ENCODE results near the gene PRAME.
"Not testable (repeated sequence)": the region's sequence is repeated elsewhere in the genome, so short reads cannot be mapped to it uniquely, and the experiment has no call there.

The PRAME gene, protein sequence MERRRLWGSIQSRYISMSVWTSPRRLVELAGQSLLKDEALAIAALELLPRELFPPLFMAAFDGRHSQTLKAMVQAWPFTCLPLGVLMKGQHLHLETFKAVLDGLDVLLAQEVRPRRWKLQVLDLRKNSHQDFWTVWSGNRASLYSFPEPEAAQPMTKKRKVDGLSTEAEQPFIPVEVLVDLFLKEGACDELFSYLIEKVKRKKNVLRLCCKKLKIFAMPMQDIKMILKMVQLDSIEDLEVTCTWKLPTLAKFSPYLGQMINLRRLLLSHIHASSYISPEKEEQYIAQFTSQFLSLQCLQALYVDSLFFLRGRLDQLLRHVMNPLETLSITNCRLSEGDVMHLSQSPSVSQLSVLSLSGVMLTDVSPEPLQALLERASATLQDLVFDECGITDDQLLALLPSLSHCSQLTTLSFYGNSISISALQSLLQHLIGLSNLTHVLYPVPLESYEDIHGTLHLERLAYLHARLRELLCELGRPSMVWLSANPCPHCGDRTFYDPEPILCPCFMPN

DNA sequence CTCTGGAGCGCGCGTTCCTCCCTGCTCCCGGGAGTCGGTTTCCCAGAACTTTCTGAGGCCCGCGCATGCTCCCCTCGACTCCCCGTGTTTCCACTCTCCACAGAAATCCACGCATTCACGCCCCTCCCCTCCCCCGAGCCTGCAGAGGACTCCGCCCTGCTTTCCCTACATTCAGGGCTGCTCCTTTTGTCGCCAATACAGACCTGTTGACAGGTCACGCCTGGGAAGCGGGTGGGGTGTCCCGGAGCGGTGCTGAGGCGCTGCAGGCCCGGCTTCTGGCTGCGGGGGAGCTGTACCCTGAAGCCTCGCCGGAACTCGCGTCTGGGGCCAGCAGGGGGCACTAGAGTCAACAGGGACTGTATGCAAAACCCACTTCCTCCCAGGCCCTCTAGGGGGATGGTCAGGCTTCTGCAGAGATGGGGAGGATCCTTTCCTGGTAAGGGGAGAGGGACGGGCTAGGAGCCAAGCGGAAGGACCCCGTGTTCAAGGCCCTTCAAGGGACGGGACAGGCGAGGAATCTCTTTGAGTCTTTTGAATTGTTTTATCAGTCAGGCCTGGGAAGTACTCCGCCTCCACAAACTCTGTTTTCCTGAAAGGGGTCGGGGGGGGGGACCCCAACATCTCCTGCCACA, at the start of gene PRAME:
Gene PRAME, minus strand, starts transcription at position 294 of the 632 bp plus-strand sequence. CDS start 2,433 bp downstream, outside the sequence.
- peak; percentile 93 for DNase-seq (ENCODE audit: low spot score)

DNA sequence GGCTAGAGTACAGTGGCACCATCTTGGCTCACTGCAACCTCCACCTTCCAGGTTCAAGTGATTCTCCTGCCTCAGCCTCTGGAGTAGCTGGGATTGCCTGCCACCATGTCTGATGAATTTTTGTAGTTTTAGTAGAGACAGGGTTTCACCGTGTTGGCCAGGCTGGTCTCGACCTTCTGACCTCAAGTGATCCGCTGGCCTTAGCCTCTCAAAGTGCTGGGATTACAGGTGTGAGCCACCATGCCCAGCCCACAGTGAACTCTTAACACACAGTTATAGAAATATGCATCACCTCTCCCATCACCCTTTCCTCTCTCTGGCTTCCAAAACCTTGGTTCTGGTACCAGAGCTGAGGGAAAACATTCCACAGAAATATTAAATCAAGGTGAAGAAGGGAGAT, 49.0 kb upstream of the PRAME start:
- not testable (repeated sequence) for DNase-seq (ENCODE audit: low spot score)

DNA sequence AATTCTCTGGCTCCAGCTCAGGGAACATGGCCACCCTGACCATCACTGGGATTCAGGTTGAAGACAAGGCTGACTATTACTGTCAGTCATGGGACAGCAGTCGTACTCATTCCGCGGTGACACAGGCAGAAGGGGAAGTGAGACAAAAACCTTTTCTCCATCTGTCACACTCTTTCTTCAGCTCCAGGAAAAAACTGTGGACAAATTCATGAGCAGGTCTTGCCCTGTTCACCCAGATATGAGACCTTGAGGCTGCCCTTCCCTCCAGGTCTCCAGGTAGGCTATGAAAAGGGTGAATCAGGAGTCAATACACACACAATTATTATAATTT, 46.0 kb upstream of the PRAME start:
- no peak for DNase-seq (ENCODE audit: low spot score)

DNA sequence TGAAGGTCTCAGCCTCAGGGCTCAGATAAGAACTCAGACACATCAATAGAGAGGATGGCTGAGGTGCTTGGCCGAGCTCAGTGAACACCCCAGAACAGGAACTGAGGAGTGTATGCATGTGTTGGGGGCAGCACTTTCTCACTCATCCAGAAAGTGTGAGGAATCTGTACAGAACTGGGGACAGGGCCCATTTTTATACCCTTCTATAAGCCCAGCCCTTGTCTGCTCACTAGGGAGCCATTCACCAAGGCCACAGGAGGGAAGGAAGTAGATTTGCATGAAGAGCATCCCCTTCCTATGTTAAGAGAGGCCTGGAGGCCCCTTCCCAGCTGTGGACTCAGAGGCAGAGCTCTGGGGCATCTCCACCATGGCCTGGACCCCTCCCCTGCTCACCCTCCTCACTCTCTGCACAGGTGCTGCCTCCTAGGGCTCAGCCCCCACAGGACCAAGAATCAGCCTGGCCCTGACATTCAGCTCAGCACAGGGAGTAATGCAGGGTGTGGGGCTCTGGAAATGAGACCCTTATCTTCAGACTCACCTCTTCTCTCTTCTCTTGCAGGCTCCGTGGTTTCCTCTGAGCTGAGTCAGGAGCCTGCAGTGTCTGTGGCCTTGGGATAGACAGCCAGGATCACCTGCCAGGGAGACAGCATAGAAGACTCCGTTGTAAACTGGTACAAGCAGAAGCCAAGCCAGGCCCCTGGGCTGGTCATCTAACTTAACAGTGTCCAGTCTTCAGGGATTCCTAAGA, 45.4 kb upstream of the PRAME start:
- no peak for DNase-seq (ENCODE audit: low spot score)

DNA sequence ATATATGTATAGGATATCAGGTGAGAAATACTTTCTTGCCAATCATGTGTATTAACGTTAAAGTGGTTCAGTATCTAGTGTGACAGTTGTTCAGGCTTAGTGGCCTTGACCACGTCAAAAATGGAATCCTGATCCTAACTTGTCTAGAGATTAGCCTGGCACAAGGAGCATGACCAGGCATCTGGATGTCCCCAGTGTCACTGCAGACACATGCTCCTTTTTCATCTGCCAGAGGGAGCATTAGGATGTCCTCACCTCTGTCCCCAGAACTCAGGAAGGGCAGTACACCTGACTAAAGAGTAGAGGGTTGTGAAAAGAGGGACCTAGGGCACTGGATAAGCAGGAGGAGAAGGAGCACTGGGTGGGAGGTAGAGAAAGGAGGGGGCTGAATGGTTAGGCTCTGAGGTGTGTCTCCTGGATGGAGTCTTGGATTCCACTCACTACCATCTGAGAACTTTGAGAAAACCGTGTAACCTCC, 44.4 kb upstream of the PRAME start:
- no peak for DNase-seq (ENCODE audit: low spot score)

DNA sequence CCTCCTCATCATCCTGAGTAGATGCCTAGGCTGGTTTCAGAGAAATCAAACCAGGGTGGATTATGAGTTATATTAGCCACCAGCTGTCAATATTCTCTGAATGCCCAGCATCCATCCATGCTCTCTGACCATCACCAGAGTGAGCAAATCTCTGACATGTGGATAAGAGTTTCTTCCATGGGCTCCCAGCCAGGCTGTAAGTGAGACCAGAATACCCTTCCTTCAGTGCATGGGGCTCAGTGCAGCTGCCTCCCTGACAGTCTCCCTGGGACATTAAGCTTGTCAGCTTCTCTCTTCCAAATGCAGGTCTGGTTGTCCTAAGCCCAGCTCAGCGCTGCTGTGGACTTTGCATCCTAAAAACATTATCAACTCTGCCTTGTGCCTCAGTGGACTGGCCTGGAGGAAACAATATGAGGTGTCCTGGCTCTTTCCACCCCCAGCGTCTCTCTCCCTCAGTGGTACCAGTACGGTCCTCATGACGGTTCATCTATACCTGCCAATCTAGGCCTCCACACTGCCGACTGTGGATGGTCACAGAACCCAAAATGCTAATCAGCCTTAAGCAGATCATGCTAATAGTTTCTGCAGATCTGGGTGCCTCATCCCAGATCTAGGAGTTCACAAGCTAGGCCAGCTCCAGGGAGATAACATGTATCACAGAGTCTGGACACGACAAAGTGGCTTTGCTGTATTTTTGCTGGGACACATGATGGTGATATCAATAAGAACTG, 41.6 kb upstream of the PRAME start:
- DNase-seq (ENCODE audit: low spot score), result no peak

DNA sequence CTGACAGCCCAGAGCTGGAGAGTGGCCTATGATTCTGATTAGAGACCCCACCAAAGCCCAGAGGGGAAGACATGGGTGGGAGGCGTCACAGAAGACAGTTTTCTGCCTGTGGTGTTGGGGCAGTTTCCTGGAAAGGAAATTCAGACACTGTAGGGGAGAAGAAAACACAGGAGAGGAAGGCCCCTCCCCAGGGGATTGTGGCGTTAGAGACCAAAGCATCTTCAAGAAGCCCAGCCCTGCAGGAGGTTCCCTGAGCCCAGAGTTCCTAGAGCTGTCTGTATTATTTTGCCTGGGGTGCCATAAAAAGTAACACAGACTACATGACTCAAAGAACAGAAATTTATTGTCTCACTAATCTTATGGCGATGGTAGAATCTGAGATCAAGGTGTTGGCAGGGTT, 40.2 kb upstream of the PRAME start:
- DNase-seq (ENCODE audit: low spot score), result no peak

DNA sequence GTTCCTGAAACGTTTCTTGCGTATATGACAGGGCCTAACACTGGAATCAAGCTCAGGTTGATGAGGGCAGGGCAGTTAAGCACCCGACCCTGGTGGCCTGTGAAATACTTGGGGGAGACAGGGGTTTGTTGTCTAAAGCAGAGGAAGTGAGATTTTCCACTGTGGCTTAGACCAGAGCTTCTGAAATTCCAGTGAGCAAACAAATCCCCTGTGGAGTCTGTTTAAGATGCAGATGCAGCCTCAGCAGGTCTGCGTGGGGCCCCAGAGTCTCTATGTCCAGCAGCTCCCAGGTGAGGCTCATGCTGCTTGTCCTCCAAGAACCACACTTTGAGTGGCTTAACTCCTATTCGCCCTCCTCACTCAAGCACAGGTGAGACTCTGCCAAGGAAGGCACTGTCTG, 39.1 kb upstream of the PRAME start:
- DNase-seq (ENCODE audit: low spot score), result no peak

DNA sequence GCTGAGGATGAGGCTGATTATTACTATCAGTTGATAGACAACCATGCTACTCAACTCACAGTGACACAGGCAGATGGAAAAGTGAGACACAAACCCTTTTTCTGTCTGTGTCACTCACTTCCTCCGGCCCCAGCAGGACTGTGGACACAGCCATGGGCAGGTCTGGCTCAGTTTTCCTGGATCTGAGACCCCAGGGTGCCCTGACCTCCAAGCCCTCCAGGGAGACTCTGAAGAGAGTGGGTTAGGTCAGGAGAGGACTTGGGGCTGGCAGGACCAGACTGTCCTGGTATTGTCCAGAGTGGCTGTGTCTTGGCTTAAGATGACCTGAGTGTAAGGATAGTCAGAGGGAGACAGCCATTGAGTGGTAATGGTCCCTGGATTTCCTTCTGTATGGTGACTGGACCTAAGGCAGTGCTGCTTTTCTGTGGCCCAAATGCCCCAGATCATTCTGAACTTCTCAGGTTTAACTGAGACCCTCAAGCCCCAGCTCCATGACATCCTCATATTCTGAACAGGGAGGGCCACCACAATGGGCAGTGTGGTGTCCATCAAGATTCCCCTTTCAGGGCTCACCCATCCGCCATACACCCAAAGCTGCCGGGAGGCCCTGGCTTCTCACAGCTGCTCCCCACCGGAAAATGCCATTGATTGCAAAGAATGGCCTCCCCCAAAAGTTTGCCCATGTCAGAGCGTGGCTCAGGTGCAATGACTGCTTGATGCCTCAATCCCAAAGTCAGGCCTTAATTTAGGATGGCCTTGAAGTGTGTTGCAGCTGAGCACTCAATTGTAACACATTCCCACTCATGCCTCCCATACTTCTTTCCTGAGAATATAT, 36.2 kb upstream of the PRAME start:
- no peak for DNase-seq (ENCODE audit: low spot score)

DNA sequence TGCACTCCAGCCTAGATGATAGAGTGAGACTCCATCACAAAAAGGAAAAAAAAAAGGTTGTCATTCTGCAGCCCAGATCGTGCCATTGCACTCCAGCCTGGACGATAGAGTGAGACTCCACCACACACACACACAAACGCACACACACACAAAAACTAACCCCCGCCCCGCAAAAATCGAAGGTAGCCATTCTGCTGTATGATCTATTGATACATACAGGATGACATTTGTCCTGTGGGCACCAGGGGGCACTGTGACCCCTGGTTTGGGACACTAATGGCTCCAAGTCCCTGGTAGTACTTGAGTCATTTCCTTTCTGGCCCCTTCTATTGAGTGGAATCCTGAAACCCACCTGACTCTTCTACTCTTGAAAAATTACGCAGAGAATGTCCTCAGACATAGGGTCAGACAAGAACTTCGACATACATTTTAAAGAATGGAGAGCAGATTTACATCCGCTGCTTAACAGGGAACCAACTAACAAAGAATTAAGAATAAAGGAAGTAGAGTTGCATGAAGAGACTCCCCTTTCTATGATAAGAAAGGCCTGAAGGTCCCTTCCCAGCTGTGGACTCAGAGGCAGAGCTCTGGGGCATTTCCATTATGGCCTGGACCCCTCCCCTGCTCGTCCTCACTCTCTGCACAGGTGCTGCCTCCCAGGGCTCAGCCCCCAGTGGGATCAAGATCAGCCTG, 35.0 kb upstream of the PRAME start:
- DNase-seq (ENCODE audit: low spot score), result peak; percentile 51

DNA sequence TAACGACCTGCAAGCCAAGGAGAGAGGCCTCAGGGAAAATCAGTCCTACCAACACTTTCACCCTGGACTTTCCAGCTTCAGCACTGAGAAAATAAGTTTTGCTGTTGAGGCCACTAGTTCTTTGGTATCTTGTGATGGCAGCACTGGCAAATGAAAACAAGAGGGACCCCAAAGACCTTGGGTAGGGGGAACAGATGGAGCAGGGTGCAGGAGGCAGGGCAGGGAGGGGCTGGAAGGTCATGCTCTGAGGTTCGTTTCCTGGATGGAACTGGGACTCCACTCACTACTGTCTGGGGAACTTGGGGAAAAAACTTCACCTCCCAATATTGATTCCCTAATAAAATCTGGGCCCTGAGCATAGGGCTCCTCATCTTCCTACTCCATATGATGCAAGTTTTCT, 34.2 kb upstream of the PRAME start:
- no peak for DNase-seq (ENCODE audit: low spot score)

DNA sequence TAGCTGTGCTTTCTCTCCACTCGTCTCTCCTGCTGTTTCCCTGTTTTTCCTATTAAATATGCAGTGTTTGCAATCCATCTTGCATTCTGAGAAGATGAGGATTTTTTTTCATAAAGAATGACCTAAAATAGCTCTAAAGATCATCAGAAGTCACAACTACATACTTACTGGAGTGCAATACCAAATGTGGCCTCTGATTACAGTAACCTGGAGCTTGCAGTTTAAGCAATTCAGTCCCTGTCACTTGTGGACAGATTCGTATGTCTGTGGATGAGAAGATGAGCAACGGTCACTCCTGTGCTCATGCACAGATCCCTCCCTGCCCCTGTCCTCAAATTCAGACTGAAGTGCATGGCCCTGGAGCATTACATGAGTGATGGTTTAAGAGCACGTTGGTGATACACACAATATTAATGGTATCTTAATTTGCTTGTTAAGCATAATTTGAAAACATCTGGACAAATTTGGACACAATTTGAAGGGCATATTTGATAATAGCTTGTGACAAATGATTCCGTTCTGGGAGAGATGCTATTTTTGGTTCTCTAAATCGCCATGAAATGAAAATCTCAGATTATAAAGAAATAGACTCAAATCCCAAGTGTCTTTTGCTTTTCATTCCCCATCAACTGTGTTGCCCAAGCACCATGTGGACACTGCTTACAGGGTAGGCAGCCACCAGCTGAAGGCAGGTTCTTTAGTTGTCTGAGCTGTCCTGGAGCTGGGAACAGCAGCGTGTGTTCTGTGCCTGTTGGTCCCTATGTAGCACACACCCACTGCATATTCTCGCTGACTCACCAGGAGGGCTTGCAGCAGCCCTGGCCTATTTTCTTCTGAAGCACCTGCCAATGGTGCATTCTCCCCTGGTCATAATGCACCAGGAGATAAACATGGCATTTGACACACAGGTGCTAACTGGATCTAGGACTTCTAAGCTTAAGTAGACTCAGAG, 32.6 kb upstream of the PRAME start:
- DNase-seq (ENCODE audit: low spot score), result no peak

DNA sequence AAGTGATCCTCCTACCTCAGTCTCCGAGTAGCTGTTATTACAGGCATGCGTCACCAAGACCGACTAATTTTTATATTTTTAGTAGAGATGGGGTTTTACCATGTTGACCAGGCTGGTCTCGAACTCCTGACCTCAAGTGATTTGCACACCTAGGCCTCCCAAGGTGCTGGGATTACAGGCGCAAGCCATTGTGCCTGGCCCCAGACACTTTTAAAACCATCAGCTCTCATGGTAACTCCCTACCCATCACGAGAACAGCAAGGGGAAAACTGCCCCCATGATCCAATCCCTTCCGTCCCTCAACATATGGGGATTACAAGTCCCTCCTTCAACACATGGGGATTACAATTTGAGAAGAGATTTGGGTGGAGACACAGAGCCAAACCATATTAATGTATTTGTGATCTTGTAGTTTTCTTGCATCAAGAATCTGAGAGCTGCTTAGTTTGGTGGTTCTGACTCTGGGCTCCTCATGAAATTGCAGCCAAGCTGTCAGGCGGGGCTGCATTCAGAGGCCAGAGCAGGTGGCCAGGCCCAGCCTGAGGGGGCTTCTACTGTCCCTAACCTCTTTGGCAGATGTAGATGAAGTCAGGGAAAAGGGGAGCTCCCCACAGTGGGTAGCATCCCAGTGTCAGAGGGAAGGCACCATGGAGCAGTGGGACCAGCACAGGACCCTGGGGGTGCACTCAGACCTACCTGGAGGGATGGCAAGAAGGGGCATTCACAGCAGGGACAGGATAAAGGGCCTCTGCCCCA, 31.2 kb upstream of the PRAME start:
- DNase-seq (ENCODE audit: low spot score), result no peak

DNA sequence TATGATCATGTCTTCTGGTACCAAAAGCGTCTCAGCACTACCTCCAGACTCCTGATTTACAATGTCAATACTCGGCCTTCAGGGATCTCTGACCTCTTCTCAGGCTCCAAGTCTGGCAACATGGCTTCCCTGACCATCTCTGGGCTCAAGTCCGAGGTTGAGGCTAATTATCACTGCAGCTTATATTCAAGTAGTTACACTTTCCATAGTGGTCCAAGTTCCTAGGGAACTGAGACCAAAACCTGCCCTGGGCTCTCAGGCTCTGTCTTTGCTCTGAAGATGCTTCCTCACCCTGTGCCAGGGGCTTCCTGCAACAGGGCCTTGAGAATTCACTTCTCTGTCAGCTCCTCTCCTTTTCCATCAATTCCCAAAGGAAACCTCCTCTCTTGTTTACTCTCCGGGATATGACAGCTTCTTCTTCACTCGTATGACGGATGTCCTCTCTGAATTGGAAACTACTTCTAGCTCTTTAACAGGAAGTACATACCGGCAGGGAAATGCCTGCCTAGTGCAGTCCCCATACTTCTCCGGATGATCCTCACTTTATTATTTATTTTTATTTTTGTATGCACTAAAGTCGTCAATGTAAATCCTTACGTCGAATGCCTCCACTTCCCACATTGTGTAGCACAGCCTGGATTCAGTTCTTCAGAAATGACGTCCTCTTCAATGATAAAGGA, 29.6 kb upstream of the PRAME start:
- DNase-seq (ENCODE audit: low spot score), result no peak

DNA sequence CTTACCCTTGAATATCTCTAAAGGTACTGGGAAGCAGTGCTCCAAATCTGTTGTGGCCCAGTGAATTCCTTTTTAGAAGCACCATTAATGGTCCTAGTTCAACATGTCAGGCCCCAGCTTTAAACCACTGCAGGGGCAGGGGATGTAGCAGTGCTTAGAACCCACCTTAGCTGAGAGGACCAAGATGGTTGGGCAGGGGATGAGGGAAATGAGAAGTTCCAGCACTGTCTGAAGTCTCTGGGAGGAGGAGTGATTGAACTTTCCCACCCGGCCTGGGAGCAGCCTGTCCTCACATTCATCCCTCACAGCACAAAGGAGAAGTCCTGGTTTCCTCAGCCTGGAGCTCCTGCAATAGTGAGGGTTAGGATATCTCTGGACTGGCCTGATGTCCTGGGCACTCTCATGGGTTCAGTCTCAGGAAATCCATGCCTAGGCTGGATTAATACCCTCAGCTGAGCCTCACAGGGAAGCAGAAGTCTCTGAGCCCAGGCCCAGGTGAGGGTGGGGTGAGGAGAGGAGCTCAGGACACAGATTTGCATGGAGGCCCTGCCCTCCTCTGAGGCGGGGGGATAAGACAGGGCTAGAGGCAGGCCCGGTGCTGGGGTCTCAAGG, 28.6 kb upstream of the PRAME start:
- no peak for DNase-seq (ENCODE audit: low spot score)

DNA sequence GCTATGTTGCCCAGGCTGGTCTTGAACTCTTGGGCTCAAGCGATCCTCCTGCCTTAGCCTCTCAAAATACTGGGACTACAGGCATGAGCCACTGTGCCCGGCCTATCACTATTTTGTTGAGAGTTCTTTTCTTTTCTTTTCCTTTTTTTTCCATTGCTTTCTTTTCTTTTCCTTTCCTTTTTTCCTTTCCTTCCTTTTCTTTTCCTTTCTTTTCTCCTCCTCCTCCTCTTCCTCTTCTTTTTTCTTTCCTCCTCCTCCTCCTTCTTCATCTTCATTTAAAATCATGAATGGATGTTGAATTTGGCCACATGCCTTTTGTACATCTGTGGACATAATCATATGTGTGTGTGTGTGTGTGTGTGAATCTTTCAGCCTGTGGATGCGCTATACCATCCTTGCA, 25.7 kb upstream of the PRAME start:
- no peak for DNase-seq (ENCODE audit: low spot score)

DNA sequence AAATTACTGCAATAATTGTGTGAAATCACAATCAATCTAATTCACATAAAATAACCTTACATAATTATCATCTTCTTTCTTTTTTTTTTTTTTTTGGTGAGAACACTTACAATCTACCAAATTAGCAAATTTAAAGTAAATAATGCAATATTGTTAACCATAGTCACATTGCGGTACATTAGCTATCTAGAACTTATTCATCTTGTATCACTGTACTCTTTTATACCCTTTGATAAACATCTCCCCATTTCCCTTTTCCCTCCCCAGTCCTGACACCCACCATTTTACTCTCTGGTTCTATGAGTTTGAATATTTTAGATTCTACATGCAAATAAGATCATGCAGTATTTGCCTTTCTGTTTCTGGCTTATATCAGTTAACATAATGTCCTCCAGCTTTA, 24.0 kb upstream of the PRAME start:
- DNase-seq (ENCODE audit: low spot score), result no peak

DNA sequence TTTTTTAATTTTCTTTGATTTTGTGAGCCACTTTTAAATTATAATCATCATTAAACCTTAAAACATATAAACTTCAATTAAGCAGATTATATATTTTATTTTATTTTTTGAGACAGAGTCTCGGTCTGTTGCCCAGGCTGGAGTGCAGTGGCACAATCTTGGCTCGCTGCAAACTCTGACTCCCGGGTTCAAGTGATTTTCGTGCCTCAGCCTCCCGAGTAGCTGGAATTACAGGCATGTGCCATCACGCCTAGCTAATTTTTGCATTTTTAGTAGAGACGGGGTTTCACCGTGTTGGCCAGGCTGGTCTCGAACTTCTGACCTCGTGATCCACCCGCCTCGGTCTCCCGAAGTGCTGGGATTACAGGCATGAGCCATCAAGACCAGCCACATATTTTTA, 22.5 kb upstream of the PRAME start:
- DNase-seq (ENCODE audit: low spot score), result not testable (repeated sequence)

All from COLO829 (cell line).